ENCODE results near the gene ANTXR2. TPM values are rescaled to one million over a fixed set of nuclear protein-coding genes. Genes with fewer than 3 reads are reported as not detected.

The ANTXR2 gene
- total and polyA plus RNA-seq, 2 of the 8 experiments (the other 6 are each of a cell fraction or from before 2014, with no cell fraction given) = 1.1 to 7.5 TPM

DNA sequence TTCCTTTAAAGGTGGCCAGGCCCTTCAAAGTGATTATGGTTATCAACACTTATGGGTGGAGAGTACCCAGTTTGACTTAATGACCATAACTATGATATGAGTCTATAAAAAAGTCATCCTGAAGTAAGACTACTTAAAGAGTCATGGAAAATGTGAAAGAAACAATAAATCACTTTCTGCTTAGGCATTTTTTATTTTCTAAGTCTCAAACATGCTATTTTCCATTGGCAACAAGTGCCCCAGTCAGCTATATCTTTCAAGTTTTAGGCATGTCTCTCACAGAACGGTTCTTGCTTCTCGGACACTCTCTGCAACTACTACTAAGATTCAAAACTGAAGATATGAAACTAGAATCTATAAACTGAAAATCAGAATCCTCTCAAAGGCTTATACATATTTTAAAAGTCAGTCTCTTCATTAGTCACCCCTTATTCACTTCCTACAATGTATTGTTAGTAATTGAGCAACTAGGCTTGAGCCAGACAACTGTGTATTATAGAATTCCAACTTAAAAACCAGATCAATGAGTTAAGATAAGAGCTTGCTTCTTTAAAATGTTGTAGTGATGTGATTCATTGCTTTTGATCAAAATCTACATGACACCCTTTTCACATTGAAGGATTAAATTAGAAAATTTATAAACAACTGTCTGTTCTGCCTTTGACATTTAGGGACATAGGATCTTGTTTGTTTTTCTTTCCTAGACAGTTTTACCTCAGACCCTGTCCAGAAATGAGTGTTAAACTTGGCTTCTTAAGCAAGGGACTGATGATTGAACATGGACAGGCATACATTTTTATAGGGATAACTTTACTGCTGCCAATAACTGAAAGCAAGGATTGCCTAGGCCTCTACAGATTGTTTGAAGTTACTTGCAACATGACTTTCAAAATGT, 2.9 kb downstream of the ANTXR2 start (continued):
- no peak for TF ChIP-seq SIN3A (conservative IDR thresholded peaks at IDR 0.05 in 1 of 2, IDR thresholded peaks at IDR 0.05 in 1 of 2; ENCODE audit: low read depth in 1 of 2, low read length in 2 of 2)
- no peak for TF ChIP-seq CBX5 (IDR thresholded peaks at IDR 0.05; ENCODE audit: low read depth, low read length)
- no peak for TF ChIP-seq POLR2AphosphoS5 (IDR thresholded peaks at IDR 0.05; ENCODE audit: low read depth, low read length)
- no peak for TF ChIP-seq YY1 (IDR thresholded peaks at IDR 0.05; ENCODE audit: low read depth, low read length)
- TF ChIP-seq SP4 (IDR thresholded peaks at IDR 0.05; ENCODE audit: low read length) = no peak
- no peak for TF ChIP-seq CBX8 (IDR thresholded peaks at IDR 0.05; ENCODE audit: borderline replicate concordance, low read depth, low read length)
- TF ChIP-seq, protein P1, sequence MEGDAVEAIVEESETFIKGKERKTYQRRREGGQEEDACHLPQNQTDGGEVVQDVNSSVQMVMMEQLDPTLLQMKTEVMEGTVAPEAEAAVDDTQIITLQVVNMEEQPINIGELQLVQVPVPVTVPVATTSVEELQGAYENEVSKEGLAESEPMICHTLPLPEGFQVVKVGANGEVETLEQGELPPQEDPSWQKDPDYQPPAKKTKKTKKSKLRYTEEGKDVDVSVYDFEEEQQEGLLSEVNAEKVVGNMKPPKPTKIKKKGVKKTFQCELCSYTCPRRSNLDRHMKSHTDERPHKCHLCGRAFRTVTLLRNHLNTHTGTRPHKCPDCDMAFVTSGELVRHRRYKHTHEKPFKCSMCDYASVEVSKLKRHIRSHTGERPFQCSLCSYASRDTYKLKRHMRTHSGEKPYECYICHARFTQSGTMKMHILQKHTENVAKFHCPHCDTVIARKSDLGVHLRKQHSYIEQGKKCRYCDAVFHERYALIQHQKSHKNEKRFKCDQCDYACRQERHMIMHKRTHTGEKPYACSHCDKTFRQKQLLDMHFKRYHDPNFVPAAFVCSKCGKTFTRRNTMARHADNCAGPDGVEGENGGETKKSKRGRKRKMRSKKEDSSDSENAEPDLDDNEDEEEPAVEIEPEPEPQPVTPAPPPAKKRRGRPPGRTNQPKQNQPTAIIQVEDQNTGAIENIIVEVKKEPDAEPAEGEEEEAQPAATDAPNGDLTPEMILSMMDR (IDR thresholded peaks at IDR 0.05; ENCODE audit: control extremely low read depth in 1 of 3, insufficient read depth in 1 of 3, low read depth in 1 of 3, low read length in 3 of 3) = no peak
- no peak for TF ChIP-seq SRF (IDR thresholded peaks at IDR 0.05; ENCODE audit: low read depth, low read length)
- no peak for TF ChIP-seq SP2 (IDR thresholded peaks at IDR 0.05; ENCODE audit: low read length)
- TF ChIP-seq POLR2A (IDR thresholded peaks at IDR 0.05; ENCODE audit: control extremely low read depth in 1 of 2, low read depth in 2 of 2, low read length in 2 of 2) = no peak

Measured in H1 (cell line).